Measurements from ENCODE around the gene FDX1.

The FDX1 gene

GRCh38 chr11:110469127-110469526 lies 39.4 kb downstream of the FDX1 start:
- DNase-seq: no peak

- no peak for DNase-seq
Observed at GRCh38 chr11:110470716-110471115, 41.0 kb downstream of the FDX1 start.

- no peak for DNase-seq
Observed at GRCh38 chr11:110471371-110471770, 41.6 kb downstream of the FDX1 start.

- no peak for DNase-seq
Observed at GRCh38 chr11:110472858-110473257, 43.1 kb downstream of the FDX1 start.

- DNase-seq: no peak
Observed at GRCh38 chr11:110473706-110474105, 44.0 kb downstream of the FDX1 start.

- DNase-seq: no peak
Observed at GRCh38 chr11:110474578-110474977, 44.8 kb downstream of the FDX1 start.

GRCh38 chr11:110475671-110476070 lies 45.9 kb downstream of the FDX1 start:
- DNase-seq: no peak

GRCh38 chr11:110478410-110478809 lies 48.7 kb downstream of the FDX1 start:
- no peak for DNase-seq

- DNase-seq: no peak
Observed at GRCh38 chr11:110479108-110480101, 49.7 kb downstream of the FDX1 start.

GRCh38 chr11:110481523-110481922 lies 51.8 kb downstream of the FDX1 start:
- DNase-seq: no peak

- DNase-seq: no peak
Observed at GRCh38 chr11:110486156-110486555, 56.4 kb downstream of the FDX1 start.

GRCh38 chr11:110488446-110488845 lies 58.7 kb downstream of the FDX1 start:
- DNase-seq: no peak

GRCh38 chr11:110490886-110491285 lies 61.1 kb downstream of the FDX1 start:
- DNase-seq: peak in 1 of 2 donors; percentile 39

- no peak for DNase-seq
Observed at GRCh38 chr11:110491577-110492320, 62.0 kb downstream of the FDX1 start.

GRCh38 chr11:110492321-110492685 lies 62.6 kb downstream of the FDX1 start:
- no peak for DNase-seq

GRCh38 chr11:110493346-110493745 lies 63.6 kb downstream of the FDX1 start:
- no peak for DNase-seq

GRCh38 chr11:110497231-110497978 lies 67.7 kb downstream of the FDX1 start:
- peak in 1 of 2 donors; percentile 47 for DNase-seq

GRCh38 chr11:110501428-110501827 lies 71.7 kb downstream of the FDX1 start:
- DNase-seq: no peak

GRCh38 chr11:110505528-110506284 lies 76.0 kb downstream of the FDX1 start:
- no peak for DNase-seq

- no peak for DNase-seq
Observed at GRCh38 chr11:110507328-110507727, 77.6 kb downstream of the FDX1 start.

- no peak for DNase-seq
Observed at GRCh38 chr11:110508786-110509185, 79.0 kb downstream of the FDX1 start.

- no peak for DNase-seq
Observed at GRCh38 chr11:110509472-110509871, 79.7 kb downstream of the FDX1 start.
